ENCODE measurements around the gene ATP11B. TPM values are rescaled to one million over a fixed set of nuclear protein-coding genes. Genes with fewer than 3 reads are reported as not detected.

ATP11B gene
- total RNA-seq, 2 donors from 2014 or later, result 30.1 to 125 TPM

GRCh38 chr3:182785756-182786155, 7.5 kb upstream of the ATP11B start:
- H3K36me3 ChIP-seq (replicated peaks in 1 of 2; ENCODE audit: insufficient read depth in 1 of 2, low read depth in 2 of 2), result no peaks in the 10 kb centered on the region
- TF ChIP-seq CTCF (IDR thresholded peaks at IDR 0.05) (no peak), POLR2A (IDR thresholded peaks at IDR 0.05) (no peak)

GRCh38 chr3:182786564-182787196, 6.6 kb upstream of the ATP11B start:
- intact Hi-C loops (cut with DNase I), result no loop called here
- no peak for DNase-seq
- H3K4me1 ChIP-seq, result no peaks in the 10 kb centered on the region
- no peak overlapping the region for H3K4me3 ChIP-seq
- H3K9me3 ChIP-seq, result no peaks in the 10 kb centered on the region
- 86 to 89% methylated on average over 5 of the region's 5 CpGs for WGBS, 2 donors
- no peak overlapping the region for H3K27ac ChIP-seq
- ATAC-seq, result no peak
- H3K36me3 ChIP-seq (replicated peaks in 1 of 2; ENCODE audit: insufficient read depth in 1 of 2, low read depth in 2 of 2), result no peaks in the 10 kb centered on the region
- TF ChIP-seq POLR2A (IDR thresholded peaks at IDR 0.05), result no peak
- TF ChIP-seq CTCF (IDR thresholded peaks at IDR 0.05), result no peak
- H3K27me3 ChIP-seq, result no peaks in the 10 kb centered on the region

More at GRCh38 chr3:182785756-182786155, 7.5 kb upstream of the ATP11B start:
- Histone ChIP-seq H3K27me3 (no peaks in the 10 kb centered on the region), H3K9me3 (no peaks in the 10 kb centered on the region), H3K4me1 (no peaks in the 10 kb centered on the region), H3K4me3 (no peak overlapping the region), H3K27ac (no peak overlapping the region)
- DNase-seq (no peak), ATAC-seq (no peak)
- intact Hi-C loops (cut with DNase I), result no loop called here

GRCh38 chr3:182787302-182788036, 5.8 kb upstream of the ATP11B start:
- no peaks in the 10 kb centered on the region for H3K27me3 ChIP-seq
- TF ChIP-seq CTCF (IDR thresholded peaks at IDR 0.05) (no peak), POLR2A (IDR thresholded peaks at IDR 0.05) (no peak)
- no peaks in the 10 kb centered on the region for H3K9me3 ChIP-seq
- 59 to 66% methylated on average over 12 of the region's 12 CpGs for WGBS, 2 donors
- intact Hi-C loops (cut with DNase I), result no loop called here
- no peak for DNase-seq
- ATAC-seq, result no peak
- H3K36me3 ChIP-seq (replicated peaks in 1 of 2; ENCODE audit: insufficient read depth in 1 of 2, low read depth in 2 of 2), result no peaks in the 10 kb centered on the region
- H3K4me1 ChIP-seq, result no peaks in the 10 kb centered on the region
- no peak overlapping the region for H3K4me3 ChIP-seq
- H3K27ac ChIP-seq, result no peak overlapping the region

DNA sequence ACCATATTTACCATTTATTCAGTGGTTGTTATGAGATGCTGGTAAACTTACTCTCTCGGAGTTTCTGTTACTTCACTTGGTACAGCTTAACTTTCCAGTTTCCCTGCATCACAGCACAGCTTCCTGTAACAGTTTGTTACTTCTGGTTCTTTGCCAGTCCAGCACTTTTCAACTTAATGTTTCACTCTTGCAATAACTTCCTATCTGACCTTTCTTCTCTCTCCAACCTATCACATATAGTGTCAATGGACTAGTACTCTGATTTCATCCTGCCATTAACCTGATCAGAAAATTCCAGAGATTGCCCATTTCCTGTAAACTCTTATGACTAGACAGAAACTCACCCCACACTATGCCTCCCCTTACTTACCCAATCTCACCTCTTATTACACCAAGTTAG, 3.9 kb upstream of the ATP11B start:
- Histone ChIP-seq H3K4me3 (no peak overlapping the region), H3K4me1 (no peaks in the 10 kb centered on the region), H3K9me3 (no peaks in the 10 kb centered on the region), H3K27ac (no peak overlapping the region), H3K36me3 (replicated peaks in 1 of 2; ENCODE audit: insufficient read depth in 1 of 2, low read depth in 2 of 2) (no peaks in the 10 kb centered on the region), H3K27me3 (no peaks in the 10 kb centered on the region)
- TF ChIP-seq CTCF (IDR thresholded peaks at IDR 0.05) (no peak), POLR2A (IDR thresholded peaks at IDR 0.05) (no peak)
- DNase-seq (no peak), ATAC-seq (no peak)
- intact Hi-C loops (cut with DNase I), result no loop called here
- WGBS, 2 donors, result 40 to 72% methylated on average over 1 of the region's 1 CpG

DNA sequence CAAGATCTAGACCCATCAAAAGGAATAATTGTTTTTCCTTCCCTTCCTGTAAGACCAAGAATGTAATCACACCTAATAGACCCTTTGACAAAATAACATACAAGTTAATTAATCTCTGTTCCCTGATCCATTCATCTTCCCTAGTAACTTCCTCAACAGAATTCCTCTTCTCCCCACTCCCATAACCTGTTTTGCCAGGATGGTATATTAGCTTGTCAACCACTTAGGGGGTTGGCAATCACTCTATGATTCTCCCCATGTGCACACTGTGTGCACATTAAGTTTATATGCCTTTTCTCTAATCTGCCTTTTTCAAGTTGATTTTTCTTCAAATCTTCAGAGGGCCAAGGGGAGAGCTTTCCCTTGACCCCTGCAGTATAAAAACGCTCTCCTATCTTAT, 2.7 kb upstream of the ATP11B start:
- H3K27ac ChIP-seq, result no peak overlapping the region
- H3K4me3 ChIP-seq, result no peak overlapping the region
- DNase-seq, result no peak
- TF ChIP-seq POLR2A (IDR thresholded peaks at IDR 0.05) (no peak), CTCF (IDR thresholded peaks at IDR 0.05) (no peak)
- H3K9me3 ChIP-seq, result no peaks in the 10 kb centered on the region
- H3K4me1 ChIP-seq, result peaks cover 8% of the 10 kb centered on the region
- intact Hi-C loops (cut with DNase I), result no loop called here
- 70 to 75% methylated on average over 1 of the region's 1 CpG for WGBS, 2 donors
- no peaks in the 10 kb centered on the region for H3K36me3 ChIP-seq (replicated peaks in 1 of 2; ENCODE audit: insufficient read depth in 1 of 2, low read depth in 2 of 2)
- H3K27me3 ChIP-seq, result no peaks in the 10 kb centered on the region
- ATAC-seq, result no peak

Measured in body of pancreas (tissue), 4 donors.